H9 (cell line): ENCODE measurements around the gene ENPP4. TPM values are rescaled to one million over a fixed set of nuclear protein-coding genes. Genes with fewer than 3 reads are reported as not detected.

Experiments
- DNase-seq: peaks from one replicate; pipeline ENCODE4 v3.0.0-alpha.2; 2017
- H2AFZ ChIP-seq: one replicate; pipeline ENCODE4 v1.6.1; 2013; ENCODE audit warnings: mild to moderate bottlenecking, low read length, control low read depth, moderate library complexity
- H2AK5ac ChIP-seq: 2 replicates; pipeline ENCODE4 v1.6.1; 2013; ENCODE audit warnings: low read length, control low read depth, mixed read lengths; ENCODE audit not compliant: insufficient read length
- H2BK120ac ChIP-seq: one replicate; pipeline ENCODE4 v1.6.1; 2013; ENCODE audit warnings: low read depth, mild to moderate bottlenecking, low read length, control low read depth, inconsistent platforms; ENCODE audit not compliant: poor library complexity, severe bottlenecking
- H2BK12ac ChIP-seq: 2 replicates; pipeline ENCODE4 v1.6.1; 2013; ENCODE audit warnings: low read length, control low read depth, mixed read lengths, low read depth; ENCODE audit not compliant: insufficient read length
- H2BK15ac ChIP-seq: 2 replicates; pipeline ENCODE4 v1.6.1; 2013; ENCODE audit warnings: low read depth, low read length, control low read depth
- H2BK20ac ChIP-seq: one replicate; pipeline ENCODE4 v1.6.1; 2013; ENCODE audit warnings: low read depth, mild to moderate bottlenecking, low read length, control low read depth, inconsistent platforms; ENCODE audit not compliant: poor library complexity, severe bottlenecking
- H2BK5ac ChIP-seq: 2 replicates; pipeline ENCODE4 v1.6.1; 2013; ENCODE audit warnings: low read length, control low read depth, mixed read lengths; ENCODE audit not compliant: insufficient read length
- H3K14ac ChIP-seq: 2 replicates; pipeline ENCODE4 v1.6.1; 2013; ENCODE audit warnings: low read length, control low read depth; ENCODE audit not compliant: insufficient read depth
- H3K18ac ChIP-seq: 2 replicates; pipeline ENCODE4 v1.6.1; 2013; ENCODE audit warnings: low read depth, mild to moderate bottlenecking, mixed read lengths, low read length, control low read depth; ENCODE audit not compliant: insufficient read length
- H3K23ac ChIP-seq: 2 replicates; pipeline ENCODE4 v1.6.1; 2013; ENCODE audit warnings: low read length, control low read depth, mixed read lengths, low read depth; ENCODE audit not compliant: insufficient read length
- H3K23me2 ChIP-seq: 2 replicates; pipeline ENCODE4 v1.6.1; 2013; ENCODE audit warnings: low read depth, mild to moderate bottlenecking, mixed read lengths, low read length, control low read depth; ENCODE audit not compliant: insufficient read length, poor library complexity, severe bottlenecking
- H3K27ac ChIP-seq: 2 replicates; pipeline ENCODE4 v1.5.1; 2013; ENCODE audit warnings: low read length, control low read depth, mixed read lengths, low read depth; ENCODE audit not compliant: insufficient read length
- H3K27me3 ChIP-seq: 2 replicates; pipeline ENCODE4 v1.6.1; 2013; ENCODE audit warnings: low read length, control low read depth, inconsistent platforms; ENCODE audit not compliant: insufficient read depth
- H3K4ac ChIP-seq: 2 replicates; pipeline ENCODE4 v1.6.1; 2013; ENCODE audit warnings: low read depth, mild to moderate bottlenecking, control low read depth, inconsistent platforms, low read length, moderate library complexity
- H3K4me1 ChIP-seq: 2 replicates; pipeline ENCODE4 v1.6.1; 2013; ENCODE audit warnings: low read length, control low read depth, inconsistent platforms; ENCODE audit not compliant: insufficient read depth
- H3K4me2 ChIP-seq: 2 replicates; pipeline ENCODE4 v1.6.1; 2013; ENCODE audit warnings: low read length, control low read depth, mixed read lengths; ENCODE audit not compliant: insufficient read length, insufficient read depth
- H3K56ac ChIP-seq: 2 replicates; pipeline ENCODE4 v1.6.1; 2013; ENCODE audit warnings: low read depth, mild to moderate bottlenecking, mixed read lengths, low read length, control low read depth; ENCODE audit not compliant: insufficient read length
- H3K79me1 ChIP-seq: 2 replicates; pipeline ENCODE4 v1.6.1; 2013; ENCODE audit warnings: low read depth, mild to moderate bottlenecking, moderate library complexity, low read length, control low read depth, inconsistent platforms; ENCODE audit not compliant: insufficient read depth, poor library complexity, severe bottlenecking
- H3K79me2 ChIP-seq: 2 replicates; pipeline ENCODE4 v1.6.1; 2013; ENCODE audit warnings: low read length, control low read depth, inconsistent platforms; ENCODE audit not compliant: insufficient read depth
- H3K9ac ChIP-seq: 2 replicates; pipeline ENCODE4 v1.6.1; 2013; ENCODE audit warnings: low read length, control low read depth, mixed read lengths; ENCODE audit not compliant: insufficient read length; ENCODE audit errors: extremely low read depth
- H3K9me3 ChIP-seq: one replicate; pipeline ENCODE4 v1.6.1; 2013; ENCODE audit warnings: low read depth, low read length, inconsistent platforms; ENCODE audit not compliant: control insufficient read depth
- H3T11ph ChIP-seq: one replicate; pipeline ENCODE4 v1.6.1; 2013; ENCODE audit warnings: mild to moderate bottlenecking, low read length, control low read depth, inconsistent platforms
- H4K20me1 ChIP-seq: one replicate; pipeline ENCODE4 v1.6.1; 2013; ENCODE audit not compliant: control insufficient read depth, insufficient read length, insufficient read depth
- H4K5ac ChIP-seq: 2 replicates; pipeline ENCODE4 v1.6.1; 2013; ENCODE audit warnings: low read depth, mild to moderate bottlenecking, mixed read lengths, low read length, control low read depth; ENCODE audit not compliant: insufficient read length
- H4K8ac ChIP-seq: replicated peaks from 2 replicates; pipeline ENCODE4 v1.6.1; 2013; ENCODE audit warnings: low read length, control low read depth, mixed read lengths, low read depth; ENCODE audit not compliant: insufficient read length
- H4K91ac ChIP-seq: 2 replicates; pipeline ENCODE4 v1.6.1; 2013; ENCODE audit warnings: low read depth, mild to moderate bottlenecking, moderate library complexity, mixed read lengths, low read length, control low read depth; ENCODE audit not compliant: insufficient read length
- H3K27ac Mint-ChIP-seq, 3 experiments: 2 replicates in 2 of 3; 3 replicates in 1 of 3; pipeline ENCODE4 v1.8.0; 2020 to 2021; ENCODE audit warnings: mixed read lengths in 3 of 3, mild to moderate bottlenecking in 1 of 3, moderate library complexity in 1 of 3
- H3K27me3 Mint-ChIP-seq: 2 replicates; pipeline ENCODE4 v1.8.0; 2021; ENCODE audit warnings: low read depth, mild to moderate bottlenecking, moderate library complexity, mixed read lengths
- H3K36me3 Mint-ChIP-seq, 3 experiments: 2 replicates in 2 of 3; 3 replicates in 1 of 3; pipeline ENCODE4 v1.8.0; 2020 to 2021; ENCODE audit warnings: low read depth in 3 of 3, mixed read lengths in 3 of 3; ENCODE audit not compliant: insufficient read depth in 1 of 3
- H3K4me1 Mint-ChIP-seq, 2 experiments: 2 replicates each; pipeline ENCODE4 v1.8.0; 2020; ENCODE audit warnings: mixed read lengths in 2 of 2
- H3K4me3 Mint-ChIP-seq, 2 experiments: 2 replicates in 1 of 2; 3 replicates in 1 of 2; pipeline ENCODE4 v1.8.0; 2020 to 2021; ENCODE audit warnings: mild to moderate bottlenecking in 2 of 2, mixed read lengths in 2 of 2, moderate library complexity in 1 of 2
- H3K9me3 Mint-ChIP-seq, 2 experiments: 2 replicates in 1 of 2; 3 replicates in 1 of 2; pipeline ENCODE4 v1.8.0; 2020; ENCODE audit warnings: mild to moderate bottlenecking in 2 of 2, mixed read lengths in 2 of 2, moderate library complexity in 1 of 2
- WGBS: extraction: QIAGEN DNeasy Blood & Tissue Kit; methylation state at CpG from one replicate; pipeline ENCODE4 v1.1.7; 2013; ENCODE audit warnings: missing lambda C conversion rate, low lambda C conversion rate, mixed read lengths; ENCODE audit not compliant: insufficient read length; ENCODE audit errors: extremely low coverage; 5-methylcytosine and 5-hydroxymethylcytosine counted together
- total RNA-seq: library from RNA; stranded (reverse); gene quantifications from 2 replicates; pipeline ENCODE4 v1.2.1, GENCODE V29; 2021
- TF ChIP-seq, protein P1 (sequence below): fragments of 200-600 bp; sonication (generic); conservative IDR thresholded peaks from 3 replicates; pipeline ENCODE4 v1.8.0; 2021; ENCODE audit warnings: antibody characterized with exemption, mild to moderate bottlenecking

ENPP4 gene
- total RNA-seq, 1 experiment from 2014 or later = 3.2 TPM

DNA sequence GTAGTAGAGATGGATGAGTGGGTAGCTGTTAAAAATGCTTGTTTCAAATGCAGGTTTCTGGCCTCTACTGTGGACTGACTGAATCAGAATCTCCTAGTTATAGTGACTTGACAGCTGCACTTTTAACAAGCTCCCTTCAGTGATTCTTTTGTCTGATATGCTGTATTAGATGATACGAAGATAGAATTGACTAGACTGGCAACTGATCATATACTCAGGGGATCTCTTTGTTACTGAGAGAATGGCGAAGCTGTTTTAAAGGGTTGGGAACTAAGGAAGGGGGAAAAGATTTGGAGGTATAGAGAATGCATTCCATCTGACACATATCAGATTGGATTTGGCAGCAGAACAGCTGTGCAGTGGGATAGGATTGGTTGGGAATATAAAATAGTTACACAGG is 7.0 kb downstream of the ENPP4 start:
- Histone ChIP-seq H3K4me2 (no peak overlapping the region), H3K79me2 (no peaks in the 10 kb centered on the region), H3K23me2 (no peaks in the 10 kb centered on the region), H2BK12ac (no peak overlapping the region), H2BK5ac (no peak overlapping the region), H3K9ac (no peak overlapping the region), H3K23ac (no peak overlapping the region), H4K20me1 (no peaks in the 10 kb centered on the region), H3K4ac (no peak overlapping the region), H3K14ac (no peak overlapping the region), H3K9me3 (no peaks in the 10 kb centered on the region), H4K5ac (no peak overlapping the region), H2BK15ac (no peak overlapping the region), H2BK120ac (no peak overlapping the region), H3K56ac (no peak overlapping the region), H3K27ac (no peak overlapping the region), H4K91ac (no peak overlapping the region), H3T11ph (no peak overlapping the region), H3K79me1 (no peaks in the 10 kb centered on the region), H3K4me1 (no peaks in the 10 kb centered on the region), H3K27me3 (no peaks in the 10 kb centered on the region), H2AK5ac (no peak overlapping the region), H4K8ac (no peak overlapping the region), H3K18ac (no peak overlapping the region), H2AFZ (no peak overlapping the region), H2BK20ac (no peak overlapping the region)
- no peak overlapping the region for H3K4me3 Mint-ChIP-seq
- DNase-seq = no peak
- H3K4me1 Mint-ChIP-seq = peaks cover 7 to 9% of the 10 kb centered on the region in 2 experiments
- TF ChIP-seq, protein P1, sequence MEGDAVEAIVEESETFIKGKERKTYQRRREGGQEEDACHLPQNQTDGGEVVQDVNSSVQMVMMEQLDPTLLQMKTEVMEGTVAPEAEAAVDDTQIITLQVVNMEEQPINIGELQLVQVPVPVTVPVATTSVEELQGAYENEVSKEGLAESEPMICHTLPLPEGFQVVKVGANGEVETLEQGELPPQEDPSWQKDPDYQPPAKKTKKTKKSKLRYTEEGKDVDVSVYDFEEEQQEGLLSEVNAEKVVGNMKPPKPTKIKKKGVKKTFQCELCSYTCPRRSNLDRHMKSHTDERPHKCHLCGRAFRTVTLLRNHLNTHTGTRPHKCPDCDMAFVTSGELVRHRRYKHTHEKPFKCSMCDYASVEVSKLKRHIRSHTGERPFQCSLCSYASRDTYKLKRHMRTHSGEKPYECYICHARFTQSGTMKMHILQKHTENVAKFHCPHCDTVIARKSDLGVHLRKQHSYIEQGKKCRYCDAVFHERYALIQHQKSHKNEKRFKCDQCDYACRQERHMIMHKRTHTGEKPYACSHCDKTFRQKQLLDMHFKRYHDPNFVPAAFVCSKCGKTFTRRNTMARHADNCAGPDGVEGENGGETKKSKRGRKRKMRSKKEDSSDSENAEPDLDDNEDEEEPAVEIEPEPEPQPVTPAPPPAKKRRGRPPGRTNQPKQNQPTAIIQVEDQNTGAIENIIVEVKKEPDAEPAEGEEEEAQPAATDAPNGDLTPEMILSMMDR = no peak
- no peak overlapping the region for H3K27ac Mint-ChIP-seq
- no peaks in the 10 kb centered on the region for H3K27me3 Mint-ChIP-seq
- no CpG with 5 or more reads among the region's 2 CpGs for WGBS
- no peaks in the 10 kb centered on the region for H3K36me3 Mint-ChIP-seq
- H3K9me3 Mint-ChIP-seq = no peaks in the 10 kb centered on the region
